ENCODE results near the gene CDH18. TPM values are rescaled to one million over a fixed set of nuclear protein-coding genes. Genes with fewer than 3 reads are reported as not detected.

Gene CDH18
- total RNA-seq, 1 experiment from 2014 or later: 5.3 TPM

DNA sequence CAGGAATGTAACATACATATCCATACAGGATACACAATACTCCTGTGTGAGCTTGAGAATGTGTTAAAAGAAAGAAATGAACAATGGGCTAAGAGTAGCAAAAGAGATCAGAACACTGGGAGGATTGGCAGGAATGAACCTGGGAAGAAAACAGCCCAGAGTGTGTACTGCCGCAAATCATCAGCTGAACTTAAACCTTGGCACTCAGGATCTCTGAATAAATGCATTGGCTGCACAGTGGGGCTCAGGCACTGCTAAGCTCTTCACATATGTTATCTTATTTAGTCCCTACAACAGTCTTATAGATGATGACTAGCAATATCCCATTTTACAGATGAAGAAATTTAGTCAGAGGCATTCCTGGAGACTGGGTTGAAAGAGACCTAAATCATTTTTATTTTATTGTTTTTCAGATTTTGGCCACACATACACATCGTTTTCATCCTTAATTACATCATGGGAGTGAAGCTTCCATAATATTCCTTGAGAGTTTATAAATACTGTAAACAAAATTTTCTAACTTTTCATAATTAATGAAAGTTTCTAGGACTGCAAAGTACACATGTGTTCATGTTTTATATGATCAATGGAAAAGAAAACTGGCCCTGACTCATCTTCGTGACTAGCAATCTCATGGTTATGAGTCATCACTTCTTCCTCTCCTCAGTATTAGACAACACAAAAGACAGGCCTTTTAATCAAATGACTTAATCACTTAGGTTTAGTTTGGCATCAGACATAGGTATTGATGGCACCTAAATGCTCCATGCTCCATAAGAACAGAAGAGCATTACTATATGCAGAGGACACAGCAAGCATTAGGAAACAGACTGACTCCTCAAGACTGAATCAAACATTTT is 59.2 kb downstream of the CDH18 start:
- peak; percentile 87 for DNase-seq (ENCODE audit: low spot score)

DNA sequence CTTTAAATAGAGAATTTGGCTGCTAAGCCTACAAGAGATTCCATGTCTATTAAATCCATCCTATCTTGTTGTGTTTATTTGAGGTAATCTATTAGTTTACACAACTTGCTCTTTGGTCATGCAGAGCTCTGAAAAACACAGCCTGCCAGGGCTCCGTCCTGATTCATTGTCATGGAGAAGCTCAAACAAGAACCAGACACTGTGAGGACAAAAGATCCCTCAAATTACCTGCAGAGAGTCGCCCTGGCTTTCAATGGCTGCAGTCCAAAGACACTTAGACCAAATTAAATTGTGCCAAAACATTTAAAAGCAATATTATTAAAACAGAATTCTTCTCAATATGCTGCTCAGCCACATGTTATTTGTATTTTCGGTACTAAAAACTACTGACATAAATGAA is 60.1 kb downstream of the CDH18 start:
- no peak for DNase-seq (ENCODE audit: low spot score)

DNA sequence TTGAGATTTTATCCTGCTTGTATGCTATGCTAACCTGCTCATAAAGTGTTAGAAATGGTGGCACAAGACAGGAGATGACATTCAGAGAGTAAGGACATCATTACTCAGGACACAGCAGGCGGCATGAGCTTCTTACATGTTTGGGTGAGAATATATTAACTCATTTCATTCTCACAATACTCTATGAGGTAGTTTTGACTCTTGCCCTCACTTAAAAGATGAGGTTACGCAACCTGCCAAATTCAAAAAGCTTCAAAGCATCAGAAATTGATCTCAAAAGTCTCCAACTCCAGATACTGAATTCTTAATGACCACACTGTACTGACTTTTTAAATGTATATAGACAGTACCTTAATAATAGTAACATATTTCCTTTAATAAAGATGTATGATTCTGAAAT is 60.8 kb downstream of the CDH18 start:
- no peak for DNase-seq (ENCODE audit: low spot score)

DNA sequence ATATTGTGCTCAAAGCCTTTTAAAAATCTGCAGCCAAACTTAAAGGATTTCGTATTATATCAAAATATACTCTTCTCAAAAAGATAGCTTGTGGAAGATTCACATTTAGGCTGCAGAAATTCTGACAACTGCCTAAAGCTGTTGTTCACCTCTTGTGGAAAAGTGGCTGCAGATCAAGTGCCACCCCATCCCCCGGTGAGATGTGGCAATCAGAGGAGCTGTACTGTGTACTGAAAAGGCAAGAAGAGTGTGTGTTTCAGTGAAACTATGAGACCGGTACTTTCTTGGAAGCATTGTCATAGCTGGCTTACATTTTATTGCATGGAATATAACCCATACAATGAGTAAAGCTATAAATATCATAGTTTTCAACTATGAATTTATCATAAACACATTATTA is 64.3 kb downstream of the CDH18 start:
- DNase-seq (ENCODE audit: low spot score): no peak

DNA sequence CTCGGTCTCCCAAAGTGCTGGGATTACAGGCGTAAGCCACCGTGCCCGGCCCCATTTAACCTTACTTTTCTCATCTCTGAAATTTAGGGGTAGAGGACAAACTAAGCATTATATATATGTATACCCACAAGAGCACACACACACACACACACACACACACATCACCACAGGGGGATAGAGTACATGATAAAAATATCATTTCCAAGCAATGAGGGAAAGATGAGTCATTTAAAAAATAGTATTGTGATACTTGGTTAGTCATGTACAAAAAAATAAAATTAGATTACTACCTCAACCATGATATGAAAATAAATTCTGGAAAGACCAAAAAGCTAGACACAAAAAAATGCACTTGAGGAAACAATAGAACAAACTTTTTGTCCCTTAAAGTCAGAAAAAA is 67.2 kb downstream of the CDH18 start:
- DNase-seq (ENCODE audit: low spot score): no peak

DNA sequence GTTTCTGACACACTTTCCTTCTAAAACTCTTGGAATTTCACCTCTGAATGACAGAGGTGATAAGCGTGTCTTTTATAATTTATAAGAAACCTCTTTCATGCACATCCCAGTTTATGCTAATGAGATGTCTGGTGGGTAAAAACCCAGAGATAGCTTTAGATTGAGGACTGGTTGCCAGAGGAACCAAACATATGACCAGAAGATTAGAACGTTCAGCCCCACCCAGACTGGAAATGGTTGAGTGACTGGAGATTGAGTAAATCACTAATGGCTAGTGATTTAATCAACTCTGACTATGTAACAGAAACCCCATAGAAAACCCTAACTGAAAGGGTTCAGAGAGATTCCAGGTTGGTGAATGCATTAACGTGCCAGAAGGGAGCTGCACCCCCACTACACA is 69.2 kb downstream of the CDH18 start:
- DNase-seq (ENCODE audit: low spot score): no peak

DNA sequence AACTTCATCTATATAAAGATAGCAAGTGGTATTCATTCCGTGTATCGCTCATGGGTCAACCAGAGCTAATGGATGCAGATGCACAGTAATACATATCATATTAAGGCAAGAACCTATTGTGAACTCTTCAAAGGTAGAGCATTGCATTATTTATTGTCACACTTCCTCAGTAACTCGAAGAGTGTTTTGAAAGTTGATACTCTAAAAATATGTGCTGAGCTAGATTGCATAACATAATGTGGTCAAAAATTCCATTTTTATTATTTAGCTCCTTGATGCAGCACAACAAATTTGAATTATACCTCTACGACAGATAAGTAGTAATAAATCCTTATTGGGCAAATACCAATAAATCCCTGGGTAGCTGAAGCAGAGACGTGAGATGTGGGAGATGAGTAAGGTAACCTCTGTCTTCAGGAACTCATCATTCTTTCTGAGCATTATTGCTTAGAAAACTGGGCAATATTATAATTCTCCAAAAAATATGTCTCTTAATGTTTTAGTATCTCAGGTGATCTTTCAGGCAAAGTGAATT is 70.3 kb downstream of the CDH18 start:
- no peak for DNase-seq (ENCODE audit: low spot score)

DNA sequence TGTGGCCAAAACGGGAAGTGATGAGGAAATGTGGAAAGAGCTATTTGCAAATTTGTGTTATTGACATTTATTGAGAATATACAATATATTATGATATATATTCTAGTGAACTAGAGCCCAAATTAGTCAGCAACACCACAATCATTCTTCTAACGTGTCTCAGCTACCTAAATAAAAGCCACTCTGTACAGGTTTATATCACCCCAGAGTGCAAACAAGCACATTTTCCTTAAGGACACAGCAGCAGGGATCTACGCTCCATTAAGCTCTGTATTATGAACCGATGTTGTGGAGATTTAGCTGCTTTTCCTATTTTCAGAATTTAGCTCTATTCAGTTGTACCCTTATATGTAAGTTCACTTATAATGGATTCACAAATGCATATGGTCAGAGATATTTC is 77.9 kb downstream of the CDH18 start:
- DNase-seq (ENCODE audit: low spot score): no peak

DNA sequence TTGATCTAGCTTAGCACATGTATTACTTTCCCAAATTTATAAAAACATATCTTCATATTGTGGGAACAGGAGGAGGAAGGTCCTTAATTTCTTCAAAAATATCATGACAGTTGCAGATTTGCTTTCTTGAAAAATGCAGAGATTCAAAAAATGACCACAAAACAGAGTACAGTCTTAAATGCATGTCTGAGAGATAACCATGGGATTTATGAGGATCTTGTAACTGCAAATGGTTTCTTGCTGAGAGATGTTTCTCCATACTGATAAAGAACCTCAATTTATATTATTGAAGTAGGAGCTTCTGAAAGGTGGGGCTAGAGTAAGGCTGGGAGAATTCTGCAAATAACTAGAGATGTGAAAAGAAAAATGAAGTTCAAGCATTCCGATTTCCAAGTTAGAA is 83.2 kb downstream of the CDH18 start:
- no peak for DNase-seq (ENCODE audit: low spot score)

DNA sequence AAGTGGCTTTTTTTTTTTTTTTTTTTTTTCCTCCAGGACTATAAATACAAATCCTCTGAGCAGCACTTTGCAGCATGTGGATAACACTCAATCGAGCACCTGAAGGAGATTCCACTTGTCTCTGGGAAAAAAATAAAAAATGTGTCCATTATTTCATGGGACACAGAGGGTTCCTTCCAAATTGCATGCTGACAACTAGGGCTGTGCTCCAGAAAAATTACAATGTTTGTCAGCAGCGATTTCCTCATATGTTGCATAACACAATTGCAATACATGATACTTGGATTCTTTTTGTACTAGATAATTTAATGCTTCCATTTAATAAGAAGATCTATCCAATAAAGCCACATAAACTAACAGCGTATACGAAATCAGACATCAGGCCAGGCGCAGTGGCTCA is 84.4 kb downstream of the CDH18 start:
- no peak for DNase-seq (ENCODE audit: low spot score)

DNA sequence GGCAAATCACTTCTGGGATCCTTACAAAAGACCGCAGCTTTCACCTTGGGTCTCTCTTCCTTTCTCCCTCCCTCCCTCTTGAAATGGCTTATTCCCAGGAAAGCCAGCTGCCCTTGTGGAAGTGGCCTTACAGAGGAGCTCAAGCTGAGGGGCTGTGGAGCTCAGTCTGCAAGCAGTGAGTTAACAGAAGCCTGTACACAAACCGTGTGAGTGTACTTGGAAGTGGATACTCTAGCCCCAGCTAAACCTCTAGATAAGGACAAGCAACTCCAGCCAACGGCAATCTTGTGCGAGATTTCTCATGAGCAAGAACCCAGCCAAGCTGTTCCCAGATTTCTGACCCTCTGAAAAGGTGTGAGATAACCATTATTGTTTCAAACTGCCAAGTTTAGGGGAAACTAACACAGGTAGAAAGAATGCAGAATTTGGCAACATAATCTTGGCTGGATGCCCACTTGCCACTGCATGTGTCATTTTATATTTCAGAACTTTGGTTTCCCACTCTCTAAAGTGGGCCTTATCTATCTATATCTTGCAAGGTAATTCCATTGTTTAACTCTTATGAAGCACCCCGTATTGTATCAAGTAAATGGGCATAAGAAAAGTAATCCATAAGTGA is 85.6 kb downstream of the CDH18 start:
- no peak for DNase-seq (ENCODE audit: low spot score)

DNA sequence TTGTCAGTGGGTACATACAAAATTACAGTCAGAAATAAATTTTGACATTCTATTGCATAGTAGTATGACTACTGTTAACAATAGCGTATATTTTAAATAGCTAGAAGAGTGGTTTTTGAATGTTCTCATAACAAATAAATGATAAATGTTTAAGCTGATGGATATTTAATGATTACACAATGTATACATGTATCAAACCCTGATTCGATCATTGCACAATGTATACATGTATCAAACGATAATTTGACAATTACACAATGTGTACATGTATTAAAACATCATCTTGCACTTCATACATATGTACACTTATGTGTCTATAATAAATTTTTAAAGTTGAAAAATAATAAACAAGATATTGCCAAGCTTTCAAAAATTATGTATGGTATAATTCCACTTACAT is 87.7 kb downstream of the CDH18 start:
- no peak for DNase-seq (ENCODE audit: low spot score)

DNA sequence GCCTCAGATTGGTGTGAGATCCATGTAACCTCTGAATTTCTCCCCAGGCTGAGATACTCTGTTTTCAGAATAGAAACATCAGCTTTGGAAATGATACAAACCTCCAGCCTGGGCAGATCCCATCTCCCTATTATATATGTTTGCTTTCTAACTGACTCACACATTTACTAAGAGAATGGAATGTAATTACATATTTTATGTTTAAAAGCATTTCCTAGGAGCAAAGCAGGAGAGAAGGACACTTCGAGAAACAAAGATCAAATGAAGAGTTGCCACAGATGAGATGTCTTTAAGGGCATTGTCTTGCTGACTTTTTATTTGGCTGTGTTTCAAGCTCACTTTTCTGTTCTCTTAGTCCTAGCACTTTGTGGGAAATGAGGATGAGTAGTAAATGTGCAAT is 96.3 kb downstream of the CDH18 start:
- DNase-seq (ENCODE audit: low spot score): peak; percentile 42

DNA sequence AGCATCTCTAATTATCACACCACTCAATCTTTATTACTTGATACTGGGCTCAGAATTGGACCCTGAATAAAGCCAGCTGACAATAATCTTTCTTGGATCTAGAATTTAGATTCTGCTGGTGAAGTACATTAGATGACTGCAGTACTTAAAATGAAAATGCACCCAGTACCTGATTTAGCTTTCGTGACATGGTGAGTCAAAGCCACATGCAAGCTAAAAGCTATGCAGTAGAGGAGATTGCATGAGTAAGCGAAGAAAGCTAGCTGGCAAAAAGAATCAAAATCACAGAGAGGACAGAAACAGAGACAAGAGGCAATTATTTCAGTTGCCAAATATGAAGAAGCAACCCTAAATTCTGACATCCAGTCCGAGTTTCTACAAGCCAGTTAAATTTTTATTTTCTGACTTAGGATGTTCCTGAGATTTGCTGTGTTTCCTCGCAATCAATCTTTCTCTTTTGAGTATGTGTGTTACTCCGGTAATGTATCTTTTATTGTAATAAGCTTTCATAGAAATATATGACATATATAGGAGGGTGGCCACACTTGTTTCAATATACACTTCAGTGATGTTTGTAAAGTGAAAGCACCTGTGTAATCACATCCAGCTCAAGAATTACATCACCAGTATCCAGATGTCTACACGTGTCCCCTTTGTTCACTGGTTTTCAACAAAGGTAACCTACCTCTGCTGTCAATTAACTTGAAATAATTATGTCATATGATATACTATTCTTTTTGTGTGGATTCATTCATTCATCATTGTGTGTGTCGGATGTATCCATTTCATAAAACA is 101.7 kb downstream of the CDH18 start:
- peak; percentile 63 for DNase-seq (ENCODE audit: low spot score)

DNA sequence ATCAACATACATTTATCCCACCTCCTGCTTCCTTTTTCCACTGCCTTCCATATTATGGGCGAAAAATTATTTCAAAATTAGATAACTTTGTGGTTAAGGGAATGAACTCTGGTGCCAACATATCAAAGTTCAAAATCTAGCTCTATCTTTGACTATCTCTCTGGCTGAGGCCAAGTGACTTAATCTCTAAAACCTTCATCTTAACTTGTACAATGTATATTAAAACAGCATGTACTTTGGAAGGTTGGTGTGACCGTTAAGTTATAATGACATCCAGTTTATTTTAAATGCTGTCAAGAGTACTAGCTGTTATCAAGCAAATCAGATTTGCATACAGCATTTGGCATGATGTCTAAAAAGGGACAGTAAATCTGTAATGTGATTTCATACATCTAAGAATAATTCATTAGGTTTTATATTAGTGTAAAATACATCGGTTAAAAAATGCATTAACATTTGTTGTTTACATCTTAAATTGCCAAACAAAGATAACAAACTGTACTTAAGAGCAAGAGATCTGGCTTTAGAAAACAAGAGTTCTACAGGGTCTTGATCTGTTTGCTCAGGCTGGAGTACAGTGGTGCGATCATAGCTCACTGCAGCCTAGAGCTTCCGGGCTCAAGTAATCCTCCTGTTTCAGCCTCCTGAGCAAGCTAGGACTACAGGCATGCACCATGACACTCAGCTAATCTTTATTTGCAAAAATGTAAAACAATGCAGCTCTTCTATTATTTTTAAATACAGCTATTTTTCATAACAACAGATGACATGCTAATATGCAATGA is 102.8 kb downstream of the CDH18 start:
- DNase-seq (ENCODE audit: low spot score): no peak

DNA sequence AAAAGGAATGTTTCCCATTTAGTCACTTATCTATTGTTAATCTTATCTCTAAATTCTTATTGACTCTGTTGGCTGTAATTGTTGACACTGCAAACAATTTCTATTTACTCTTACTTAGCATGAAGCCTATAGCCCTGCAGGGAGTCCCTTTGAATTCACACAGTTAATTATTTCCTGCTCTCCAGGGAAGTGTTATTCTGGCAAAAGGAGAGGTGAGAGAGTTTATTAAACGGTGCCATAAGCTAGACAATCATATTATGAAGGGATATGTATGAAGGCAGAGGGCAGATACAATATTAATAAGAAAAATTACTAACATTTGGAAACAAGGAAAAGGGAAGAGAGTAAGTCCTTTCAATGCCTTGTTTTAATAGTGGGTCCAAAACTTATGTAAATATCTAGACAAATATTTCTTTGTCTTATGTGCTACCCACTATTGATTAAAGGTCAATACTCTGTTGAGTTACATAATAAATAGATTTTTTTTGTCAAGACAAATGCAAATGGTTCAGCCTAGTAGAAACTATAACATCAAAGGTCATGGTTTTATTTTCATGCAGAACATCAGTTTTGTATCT is 107.1 kb downstream of the CDH18 start:
- no peak for DNase-seq (ENCODE audit: low spot score)

DNA sequence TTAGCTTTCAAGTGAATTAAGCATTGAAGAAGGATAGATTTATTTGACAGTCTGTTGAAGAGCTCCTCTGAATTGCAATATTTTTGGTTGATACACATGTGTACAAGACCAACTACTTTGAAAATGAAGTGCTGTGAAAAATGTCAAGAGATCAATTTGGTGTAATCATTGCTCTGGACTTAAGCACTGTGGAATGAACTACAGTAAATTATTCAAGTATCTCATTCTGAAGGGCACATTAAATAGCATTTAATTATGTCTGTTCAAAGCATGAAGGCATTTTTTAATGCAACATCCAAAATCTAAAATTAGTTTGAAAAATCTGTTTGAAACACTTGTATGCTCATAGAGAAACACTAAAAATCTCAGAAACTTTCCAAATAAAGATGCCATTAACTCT is 107.5 kb downstream of the CDH18 start:
- DNase-seq (ENCODE audit: low spot score): no peak

DNA sequence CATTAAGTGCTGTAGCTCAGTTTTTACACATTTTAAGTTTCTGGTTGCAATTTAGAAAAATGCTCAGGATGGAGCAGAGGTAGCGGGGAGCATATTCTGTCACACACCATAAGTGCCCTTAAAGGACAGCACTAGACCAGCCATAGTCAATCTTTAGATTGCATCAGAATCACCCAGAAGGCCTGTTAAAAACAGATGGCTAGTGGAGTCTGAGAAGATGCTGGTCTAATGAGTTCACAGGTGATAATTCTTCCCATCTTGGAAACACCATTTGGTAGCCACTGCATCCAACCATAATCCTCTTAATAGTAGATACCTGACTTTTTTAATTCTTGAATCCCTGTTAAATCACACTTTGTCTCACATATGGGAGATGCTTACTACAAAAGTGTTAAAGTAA is 113.2 kb downstream of the CDH18 start:
- no peak for DNase-seq (ENCODE audit: low spot score)

DNA sequence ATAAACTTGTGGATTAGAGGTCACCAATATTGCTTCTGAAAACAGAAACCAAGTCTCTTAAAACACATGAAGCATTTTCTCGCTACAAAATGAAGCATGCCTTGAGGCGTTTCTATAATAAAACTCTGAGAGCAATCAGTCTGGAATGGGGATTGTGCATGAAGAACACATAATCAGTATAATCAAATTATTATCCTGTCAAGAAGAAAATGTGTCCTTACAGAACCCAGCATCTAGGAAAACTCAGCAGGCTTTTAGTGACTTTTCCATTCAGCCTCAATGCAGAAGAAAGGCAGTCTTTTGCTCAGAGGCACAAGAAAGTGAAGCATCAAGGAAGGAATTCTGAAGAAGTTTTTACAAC is 121.9 kb downstream of the CDH18 start:
- no peak for DNase-seq (ENCODE audit: low spot score)

DNA sequence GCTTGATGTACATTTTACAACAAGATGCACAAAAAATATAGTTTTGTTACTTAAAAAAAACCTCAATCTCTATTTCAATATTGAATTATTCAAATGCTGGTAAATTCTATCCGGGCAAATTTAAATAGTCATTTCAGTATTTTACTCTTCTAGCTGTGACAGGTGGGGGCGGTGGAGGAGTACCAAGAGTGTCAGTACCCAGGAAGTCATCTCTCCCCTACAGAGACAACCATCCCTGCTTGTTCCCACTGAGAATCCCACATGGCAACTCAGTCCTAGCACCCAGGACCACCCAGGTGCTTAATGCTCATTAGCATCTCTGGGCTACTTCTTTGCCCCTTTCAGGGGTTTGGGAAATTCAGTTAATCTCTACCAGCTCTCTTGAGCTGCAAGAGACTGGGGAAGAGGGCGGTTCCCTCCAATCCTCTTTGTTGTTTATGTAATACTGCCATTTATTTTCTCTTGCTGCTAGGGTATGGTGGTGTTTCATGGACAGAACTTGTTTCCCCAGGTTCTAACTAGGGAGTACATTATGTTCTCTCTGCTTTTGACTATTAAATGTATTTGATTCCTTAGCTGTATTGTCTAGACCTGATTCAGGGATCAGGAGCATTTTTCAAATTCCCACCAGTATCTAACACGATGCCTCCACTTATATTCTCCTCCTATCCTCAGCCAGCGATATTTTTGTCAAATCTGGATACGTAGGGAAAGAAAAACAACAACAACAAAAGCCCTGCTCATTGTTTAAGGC is 122.5 kb downstream of the CDH18 start:
- no peak for DNase-seq (ENCODE audit: low spot score)

DNA sequence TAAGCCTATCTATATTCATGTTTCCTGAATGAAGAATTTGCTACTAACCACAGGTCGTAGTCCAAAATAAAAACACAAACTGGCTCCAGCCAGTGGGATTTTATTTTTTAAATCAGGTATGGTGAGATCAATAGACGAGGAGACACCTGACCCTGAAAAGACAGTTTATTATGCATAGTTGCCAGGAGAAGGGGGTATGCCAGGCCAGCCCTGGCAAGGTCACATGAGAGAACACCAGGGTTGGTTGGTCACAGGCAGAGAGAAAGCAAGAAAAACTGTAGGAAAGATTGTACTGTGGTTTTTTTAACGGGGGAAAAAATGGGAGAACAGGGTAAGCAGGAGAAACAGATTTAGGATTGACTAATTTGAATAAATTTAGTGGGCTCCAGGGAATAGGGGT is 125.3 kb downstream of the CDH18 start:
- no peak for DNase-seq (ENCODE audit: low spot score)
